CD4-positive, alpha-beta T cell treated with Interleukin-4 for 4 hours (primary cell): ENCODE measurements around the gene WNK1.
A peak's percentile ranks its signal among the peaks of the same experiment; 100 is the strongest.
"Not testable (repeated sequence)": the region's sequence is repeated elsewhere in the genome, so short reads cannot be mapped to it uniquely, and the experiment has no call there.

Source experiments
- DNase-seq: peaks from one replicate; pipeline ENCODE4 v3.0.0-alpha.2; 2020

WNK1 gene

DNA sequence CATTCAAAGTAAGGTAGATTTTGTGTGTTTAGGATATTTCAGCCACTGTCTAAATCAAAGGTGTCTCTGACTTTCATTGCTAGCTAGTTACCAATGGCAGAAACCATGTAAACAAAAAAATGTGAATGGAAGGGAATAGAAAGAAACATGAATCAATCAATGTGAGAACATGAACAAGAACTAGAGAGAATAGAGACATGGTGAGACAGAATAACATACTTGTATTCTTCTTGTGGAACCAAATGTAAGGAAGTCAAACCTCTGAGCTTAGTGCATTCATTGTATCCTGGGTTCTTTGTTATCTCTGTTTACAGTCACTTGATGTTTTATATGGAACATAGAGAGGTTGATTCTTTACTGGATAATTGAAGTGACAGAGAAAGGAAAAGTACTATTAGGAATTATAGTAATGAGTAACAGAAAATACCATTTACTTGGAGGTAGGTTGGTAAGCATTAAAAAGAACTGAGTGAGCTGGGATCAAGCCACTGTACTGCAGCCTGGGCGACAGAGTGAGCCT, 2.6 kb upstream of the WNK1 start:
- no peak for DNase-seq

DNA sequence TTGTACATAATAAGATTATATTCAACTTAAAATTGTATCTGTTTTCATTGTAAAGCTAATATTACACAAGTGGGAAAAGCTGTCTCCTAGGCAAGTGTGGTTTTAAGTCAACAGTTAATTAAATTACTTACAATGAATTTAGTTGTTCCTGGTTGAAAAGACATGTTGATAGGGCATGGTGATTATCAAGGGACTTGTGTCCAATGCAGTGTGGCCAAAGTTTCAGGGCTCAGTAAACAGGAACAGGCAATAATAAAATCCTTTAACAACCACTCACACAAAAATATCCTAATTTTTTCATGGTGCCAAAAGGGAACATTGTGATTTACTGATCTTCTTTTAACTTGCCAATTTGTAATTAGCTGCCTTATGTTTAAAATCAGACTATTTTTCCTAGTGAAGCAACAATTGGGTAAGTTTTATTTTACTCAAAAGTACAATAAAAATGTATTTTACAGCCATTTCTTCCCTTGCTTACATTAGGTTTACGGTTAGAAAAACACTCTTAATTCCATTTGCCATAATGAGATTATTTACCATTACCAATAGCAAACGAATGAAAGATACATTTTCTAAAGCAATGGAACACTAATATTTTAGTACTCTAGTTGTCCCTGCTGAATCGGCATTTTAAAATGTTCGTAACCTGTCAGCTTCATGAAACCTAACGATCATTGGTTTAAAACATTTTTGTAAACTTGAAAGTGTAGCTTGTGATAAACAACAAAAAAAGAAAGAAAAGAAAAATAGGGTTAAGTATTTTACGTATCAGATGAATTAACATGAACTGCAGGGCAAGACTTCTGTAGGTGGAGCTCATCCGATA, 1.8 kb upstream of the WNK1 start:
- no peak for DNase-seq

GRCh38 chr12:751192-751998, 984 bp upstream of the WNK1 start:
- peak; percentile 90 for DNase-seq

- DNase-seq, result no peak
Measured at GRCh38 chr12:752695-753610, 574 bp downstream of the WNK1 start.

DNA sequence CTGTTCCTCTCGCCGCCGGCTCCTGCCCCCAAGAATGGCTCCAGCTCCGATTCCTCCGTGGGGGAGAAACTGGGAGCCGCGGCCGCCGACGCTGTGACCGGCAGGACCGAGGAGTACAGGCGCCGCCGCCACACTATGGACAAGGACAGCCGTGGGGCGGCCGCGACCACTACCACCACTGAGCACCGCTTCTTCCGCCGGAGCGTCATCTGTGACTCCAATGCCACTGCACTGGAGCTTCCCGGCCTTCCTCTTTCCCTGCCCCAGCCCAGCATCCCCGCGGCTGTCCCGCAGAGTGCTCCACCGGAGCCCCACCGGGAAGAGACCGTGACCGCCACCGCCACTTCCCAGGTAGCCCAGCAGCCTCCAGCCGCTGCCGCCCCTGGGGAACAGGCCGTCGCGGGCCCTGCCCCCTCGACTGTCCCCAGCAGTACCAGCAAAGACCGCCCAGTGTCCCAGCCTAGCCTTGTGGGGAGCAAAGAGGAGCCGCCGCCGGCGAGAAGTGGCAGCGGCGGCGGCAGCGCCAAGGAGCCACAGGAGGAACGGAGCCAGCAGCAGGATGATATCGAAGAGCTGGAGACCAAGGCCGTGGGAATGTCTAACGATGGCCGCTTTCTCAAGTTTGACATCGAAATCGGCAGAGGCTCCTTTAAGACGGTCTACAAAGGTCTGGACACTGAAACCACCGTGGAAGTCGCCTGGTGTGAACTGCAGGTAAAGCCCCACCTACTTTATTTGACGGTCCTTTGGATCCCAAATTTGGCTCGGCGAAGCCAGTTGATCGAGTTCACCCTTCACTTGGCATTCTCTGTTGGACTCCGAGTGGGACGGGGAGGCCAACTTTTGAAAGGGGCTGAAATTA, 1.5 kb downstream of the WNK1 start:
- DNase-seq, result no peak

GRCh38 chr12:754473-754820, 2.1 kb downstream of the WNK1 start:
- no peak for DNase-seq

DNA sequence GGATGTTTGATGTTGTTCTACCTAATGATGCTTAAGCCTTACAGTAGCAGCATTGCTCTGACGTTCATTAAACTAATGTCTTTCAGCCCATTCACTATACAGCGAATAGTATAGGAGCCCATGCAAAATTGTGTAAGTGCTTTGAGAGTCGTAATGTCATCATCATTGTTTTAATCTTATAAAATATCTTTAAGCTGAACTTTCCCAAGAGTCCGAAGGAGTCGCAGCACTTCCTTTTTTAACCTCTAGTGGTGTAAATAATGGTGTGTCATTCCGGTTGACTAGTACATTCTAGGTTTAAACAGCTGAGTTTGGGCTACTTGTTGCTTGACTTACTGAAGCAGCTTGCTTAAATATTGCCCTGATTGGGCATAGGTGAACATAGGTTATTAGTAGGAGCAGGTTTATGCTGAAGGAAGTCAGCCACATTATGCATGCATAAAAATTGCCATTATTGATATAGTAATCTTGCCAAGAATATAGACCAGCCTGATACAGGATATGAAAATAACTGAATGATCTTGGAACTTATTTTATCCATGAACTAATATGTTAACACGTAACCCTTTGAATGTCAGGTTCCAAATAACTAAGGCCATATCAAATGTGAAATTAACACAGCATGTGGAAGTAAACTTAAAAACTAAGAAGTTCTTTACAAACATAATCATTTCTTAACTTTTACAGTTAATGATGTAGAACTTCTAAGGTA, 2.6 kb downstream of the WNK1 start:
- peak; percentile 83 for DNase-seq

DNA sequence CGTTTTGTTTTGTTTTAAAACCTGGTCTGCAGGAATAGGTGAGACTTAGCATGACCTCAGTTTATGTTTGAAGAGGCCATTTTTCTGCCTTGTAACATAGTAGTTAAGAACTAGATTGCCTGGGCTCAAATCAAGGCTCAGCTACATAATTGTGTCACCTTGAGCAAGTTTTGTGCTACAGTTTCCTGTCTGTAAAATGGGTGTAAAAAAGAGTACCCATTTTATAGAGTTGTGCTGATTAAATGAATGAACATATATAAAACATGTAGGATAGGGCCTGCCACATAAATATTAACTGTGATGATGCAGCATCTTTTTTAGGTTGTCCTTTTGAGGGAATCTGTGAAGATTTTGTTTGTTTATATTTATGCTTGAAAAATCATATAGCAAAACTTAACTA, 7.2 kb downstream of the WNK1 start:
- no peak for DNase-seq

GRCh38 chr12:761256-761655, 8.9 kb downstream of the WNK1 start:
- DNase-seq, result peak; percentile 61

DNA sequence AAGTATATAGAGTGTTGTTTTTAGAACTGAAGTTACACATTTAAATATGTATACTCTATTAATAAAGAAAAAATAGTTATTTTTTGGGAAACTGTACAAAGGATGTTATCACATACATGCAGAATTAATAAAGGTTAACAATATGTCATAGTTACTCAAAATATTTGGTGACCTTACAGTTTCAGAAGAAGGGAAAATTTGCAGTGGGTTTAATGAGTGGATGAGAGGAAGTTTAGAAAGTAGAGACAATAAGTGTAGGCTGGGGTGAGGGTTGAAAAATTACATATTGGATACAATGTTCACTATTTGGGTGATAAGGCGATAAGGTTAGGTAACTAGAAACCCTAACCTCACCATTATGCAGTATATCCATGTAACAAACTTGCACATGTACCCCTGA, 13.5 kb downstream of the WNK1 start:
- no peak for DNase-seq

GRCh38 chr12:768434-768833, 16.1 kb downstream of the WNK1 start:
- no peak for DNase-seq

DNA sequence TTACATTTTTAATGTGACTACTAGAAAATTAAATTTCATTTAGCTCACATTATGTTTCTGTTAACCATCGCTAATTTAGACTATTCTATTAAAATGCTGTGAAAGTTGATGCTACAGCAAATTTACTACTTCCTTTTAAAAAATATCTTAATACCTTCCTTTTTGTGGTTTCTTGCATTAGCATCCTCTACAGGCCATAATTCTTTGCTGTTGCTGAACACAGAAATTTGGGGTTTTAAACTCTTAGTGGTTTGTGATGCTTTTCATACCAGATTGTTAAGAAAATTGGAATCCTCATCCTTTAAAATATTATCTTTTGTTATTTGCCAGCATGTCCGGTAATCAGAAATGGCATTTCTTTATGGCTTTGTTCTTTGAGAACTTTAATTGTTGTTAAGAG, 18.1 kb downstream of the WNK1 start:
- DNase-seq, result peak; percentile 40

DNA sequence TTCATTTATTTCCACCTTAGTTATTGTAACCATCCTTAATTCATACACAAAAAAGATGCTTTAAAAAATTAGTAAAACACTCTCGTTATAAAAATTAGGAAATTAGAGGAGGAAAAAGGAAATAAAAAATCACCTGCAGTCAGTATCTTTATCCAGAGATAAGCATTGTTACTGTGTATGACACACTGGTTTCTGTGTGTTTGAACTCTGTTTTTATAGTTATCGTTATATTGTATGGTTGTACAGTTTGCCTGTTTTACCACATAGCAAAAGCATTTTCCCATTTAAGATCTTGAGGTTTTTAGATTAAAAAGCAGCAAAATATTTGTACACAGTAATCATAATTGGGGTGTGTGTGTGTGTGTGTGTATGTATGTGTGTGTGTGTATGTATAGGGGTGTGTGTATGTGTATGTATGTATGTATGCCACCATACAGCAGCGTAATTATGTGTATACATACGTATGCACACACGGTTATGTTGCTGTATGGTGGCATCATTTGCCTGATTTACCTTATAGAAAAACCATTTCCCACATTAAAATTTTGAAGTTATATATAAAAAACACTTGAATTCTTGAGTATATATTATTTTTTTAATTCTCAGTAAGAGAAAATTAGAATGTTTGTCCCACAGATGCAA, 19.8 kb downstream of the WNK1 start:
- no peak for DNase-seq

- no peak for DNase-seq
Measured at GRCh38 chr12:774051-774614, 21.8 kb downstream of the WNK1 start.

- DNase-seq, result not testable (repeated sequence)
Measured at GRCh38 chr12:775973-776771, 23.8 kb downstream of the WNK1 start.

DNA sequence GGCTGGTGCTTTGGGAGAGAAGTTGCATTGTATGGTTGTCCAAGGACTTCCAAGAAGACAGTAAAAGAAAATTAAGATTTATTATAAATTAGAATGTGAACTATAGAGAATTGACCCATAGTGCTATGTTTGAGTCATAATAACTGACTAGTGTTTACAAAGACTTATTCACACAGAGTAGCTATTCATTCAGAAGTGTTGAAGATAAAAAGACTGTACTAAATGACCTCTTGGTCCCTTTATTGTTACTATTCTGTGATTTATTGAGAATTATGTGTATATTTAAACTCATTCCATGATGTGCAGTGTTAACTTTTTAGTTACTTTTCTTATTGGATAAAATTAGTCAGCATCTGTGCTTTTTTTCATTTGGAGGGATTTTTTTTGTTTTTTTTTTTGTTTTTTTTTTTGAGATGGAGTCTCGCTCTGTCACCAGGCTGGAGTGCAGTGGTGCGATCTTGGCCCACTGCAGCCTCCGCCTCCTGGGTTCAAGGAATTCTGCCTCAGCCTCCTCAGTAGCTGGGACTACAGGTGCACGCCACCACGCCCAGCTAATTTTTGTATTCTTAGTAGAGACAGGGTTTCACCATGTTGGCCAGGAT, 24.5 kb downstream of the WNK1 start:
- DNase-seq, result not testable (repeated sequence)

DNA sequence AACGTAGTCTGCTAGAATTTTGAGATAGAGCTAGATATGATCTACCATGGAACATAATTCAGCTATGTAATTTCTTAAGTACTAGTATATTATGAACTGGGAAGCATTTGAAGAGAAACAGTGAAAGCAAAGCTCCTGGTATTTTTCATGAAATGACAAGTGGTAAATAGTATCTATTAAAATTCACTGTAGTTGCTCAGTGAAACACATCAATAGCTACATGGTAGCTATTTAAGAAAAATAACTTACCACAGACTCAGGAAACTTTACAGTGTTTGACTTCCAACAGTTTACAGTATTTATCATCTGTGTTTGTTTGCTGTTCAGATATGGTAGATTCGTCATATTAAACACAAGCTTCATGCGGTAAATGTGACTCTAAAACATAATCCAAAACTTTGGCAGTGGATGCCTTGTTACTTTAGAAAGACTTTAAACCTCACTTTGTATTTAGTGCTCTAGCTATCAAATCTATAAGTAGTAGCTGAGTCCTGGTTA, 25.2 kb downstream of the WNK1 start:
- no peak for DNase-seq

DNA sequence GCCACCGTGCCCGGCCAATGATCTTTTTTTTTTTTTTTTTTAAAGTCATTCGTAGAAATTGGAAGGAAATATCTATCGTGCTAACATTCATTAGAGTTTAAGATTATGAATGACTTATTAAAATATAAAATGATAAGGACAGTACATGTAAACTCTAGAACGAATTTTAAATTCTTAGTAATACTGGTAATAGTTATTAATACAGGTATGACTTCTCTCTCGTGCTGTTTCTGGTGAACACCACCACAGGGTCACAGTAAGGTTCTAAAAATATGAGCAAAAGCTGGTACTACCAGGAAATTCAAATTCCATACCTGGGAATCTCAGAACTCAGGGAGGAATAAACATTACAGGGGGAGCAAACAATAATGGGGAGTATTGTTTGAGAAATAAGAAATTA, 26.2 kb downstream of the WNK1 start:
- no peak for DNase-seq
